ENCODE data around the gene OGG1. TPM values are rescaled to one million over a fixed set of nuclear protein-coding genes. Genes with fewer than 3 reads are reported as not detected.

OGG1 gene
- total and polyA plus RNA-seq, 10 of the 15 experiments (the other 5 are each of a cell fraction or from before 2014, with no cell fraction given): 4.8 to 38.8 (median 27.2) TPM

DNA sequence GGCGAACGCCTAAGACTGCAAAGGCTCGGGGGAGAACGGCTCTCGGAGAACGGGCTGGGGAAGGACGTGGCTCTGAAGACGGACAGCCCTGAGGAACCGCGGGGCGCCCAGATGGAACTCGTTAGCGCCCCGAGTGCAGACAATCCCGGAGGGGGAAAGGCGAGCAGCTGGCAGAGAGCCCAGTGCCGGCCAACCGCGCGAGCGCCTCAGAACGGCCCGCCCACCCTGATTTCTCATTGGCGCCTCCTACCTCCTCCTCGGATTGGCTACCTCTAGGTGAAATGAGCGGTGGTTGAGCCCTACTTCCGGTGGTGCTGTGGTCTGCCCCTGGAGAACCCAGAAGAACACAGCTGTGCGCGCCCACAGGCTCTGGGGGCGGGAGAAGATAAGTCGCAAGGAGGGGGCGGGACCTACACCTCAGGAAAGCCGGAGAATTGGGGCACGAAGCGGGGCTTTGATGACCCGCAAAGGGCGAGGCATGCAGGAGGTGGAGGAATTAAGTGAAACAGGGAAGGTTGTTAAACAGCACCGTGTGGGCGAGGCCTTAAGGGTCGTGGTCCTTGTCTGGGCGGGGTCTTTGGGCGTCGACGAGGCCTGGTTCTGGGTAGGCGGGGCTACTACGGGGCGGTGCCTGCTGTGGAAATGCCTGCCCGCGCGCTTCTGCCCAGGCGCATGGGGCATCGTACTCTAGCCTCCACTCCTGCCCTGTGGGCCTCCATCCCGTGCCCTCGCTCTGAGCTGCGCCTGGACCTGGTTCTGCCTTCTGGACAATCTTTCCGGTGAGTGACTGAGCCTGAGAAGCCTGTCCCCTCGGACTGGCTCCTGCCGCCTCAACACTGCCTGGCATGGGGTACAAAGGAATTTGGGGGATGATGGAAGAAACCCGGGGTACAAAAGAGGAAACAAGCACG lies at the start of gene OGG1 (continued):
- TF ChIP-seq, protein P1, sequence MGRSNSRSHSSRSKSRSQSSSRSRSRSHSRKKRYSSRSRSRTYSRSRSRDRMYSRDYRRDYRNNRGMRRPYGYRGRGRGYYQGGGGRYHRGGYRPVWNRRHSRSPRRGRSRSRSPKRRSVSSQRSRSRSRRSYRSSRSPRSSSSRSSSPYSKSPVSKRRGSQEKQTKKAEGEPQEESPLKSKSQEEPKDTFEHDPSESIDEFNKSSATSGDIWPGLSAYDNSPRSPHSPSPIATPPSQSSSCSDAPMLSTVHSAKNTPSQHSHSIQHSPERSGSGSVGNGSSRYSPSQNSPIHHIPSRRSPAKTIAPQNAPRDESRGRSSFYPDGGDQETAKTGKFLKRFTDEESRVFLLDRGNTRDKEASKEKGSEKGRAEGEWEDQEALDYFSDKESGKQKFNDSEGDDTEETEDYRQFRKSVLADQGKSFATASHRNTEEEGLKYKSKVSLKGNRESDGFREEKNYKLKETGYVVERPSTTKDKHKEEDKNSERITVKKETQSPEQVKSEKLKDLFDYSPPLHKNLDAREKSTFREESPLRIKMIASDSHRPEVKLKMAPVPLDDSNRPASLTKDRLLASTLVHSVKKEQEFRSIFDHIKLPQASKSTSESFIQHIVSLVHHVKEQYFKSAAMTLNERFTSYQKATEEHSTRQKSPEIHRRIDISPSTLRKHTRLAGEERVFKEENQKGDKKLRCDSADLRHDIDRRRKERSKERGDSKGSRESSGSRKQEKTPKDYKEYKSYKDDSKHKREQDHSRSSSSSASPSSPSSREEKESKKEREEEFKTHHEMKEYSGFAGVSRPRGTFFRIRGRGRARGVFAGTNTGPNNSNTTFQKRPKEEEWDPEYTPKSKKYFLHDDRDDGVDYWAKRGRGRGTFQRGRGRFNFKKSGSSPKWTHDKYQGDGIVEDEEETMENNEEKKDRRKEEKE (IDR thresholded peaks at IDR 0.05): no peak
- peak; percentile 62 for TF ChIP-seq POLR2A (IDR thresholded peaks at IDR 0.05; ENCODE audit: low read depth, low read length)
- no peak for TF ChIP-seq MYC (IDR thresholded peaks at IDR 0.05; ENCODE audit: insufficient read depth, insufficient read length, insufficient replicate concordance, low read length, severe bottlenecking)
- TF ChIP-seq GABPA (IDR thresholded peaks at IDR 0.05; ENCODE audit: low read depth): peak; percentile 79
- TF ChIP-seq SREBF1 (IDR thresholded peaks at IDR 0.05; ENCODE audit: low read length): 0 out of 2 replicates have a peak, but pooled peaks have one; percentile 32
- no peak for TF ChIP-seq CBX3 (IDR thresholded peaks at IDR 0.05; ENCODE audit: borderline replicate concordance, low read depth)
- TF ChIP-seq EED (IDR thresholded peaks at IDR 0.05; ENCODE audit: low read depth): no peak
- TF ChIP-seq ZNF217 (IDR thresholded peaks at IDR 0.05): no peak
- TF ChIP-seq, protein P2, sequence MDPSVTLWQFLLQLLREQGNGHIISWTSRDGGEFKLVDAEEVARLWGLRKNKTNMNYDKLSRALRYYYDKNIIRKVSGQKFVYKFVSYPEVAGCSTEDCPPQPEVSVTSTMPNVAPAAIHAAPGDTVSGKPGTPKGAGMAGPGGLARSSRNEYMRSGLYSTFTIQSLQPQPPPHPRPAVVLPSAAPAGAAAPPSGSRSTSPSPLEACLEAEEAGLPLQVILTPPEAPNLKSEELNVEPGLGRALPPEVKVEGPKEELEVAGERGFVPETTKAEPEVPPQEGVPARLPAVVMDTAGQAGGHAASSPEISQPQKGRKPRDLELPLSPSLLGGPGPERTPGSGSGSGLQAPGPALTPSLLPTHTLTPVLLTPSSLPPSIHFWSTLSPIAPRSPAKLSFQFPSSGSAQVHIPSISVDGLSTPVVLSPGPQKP (IDR thresholded peaks at IDR 0.05; ENCODE audit: low read depth, low read length): peak; percentile 82
- 0 out of 2 replicates have a peak, but pooled peaks have one; percentile 75 for TF ChIP-seq HDGF (IDR thresholded peaks at IDR 0.05)
- TF ChIP-seq SP1 (IDR thresholded peaks at IDR 0.05; ENCODE audit: low read depth, low read length): peak; percentile 72
- TF ChIP-seq PRDM15 (CRISPR knock-in tag; IDR thresholded peaks at IDR 0.05): no peak
- 0 out of 2 replicates have a peak, but pooled peaks have one; percentile 37 for TF ChIP-seq CHD1 (IDR thresholded peaks at IDR 0.05; ENCODE audit: low read depth, low read length)
- TF ChIP-seq, protein P3, sequence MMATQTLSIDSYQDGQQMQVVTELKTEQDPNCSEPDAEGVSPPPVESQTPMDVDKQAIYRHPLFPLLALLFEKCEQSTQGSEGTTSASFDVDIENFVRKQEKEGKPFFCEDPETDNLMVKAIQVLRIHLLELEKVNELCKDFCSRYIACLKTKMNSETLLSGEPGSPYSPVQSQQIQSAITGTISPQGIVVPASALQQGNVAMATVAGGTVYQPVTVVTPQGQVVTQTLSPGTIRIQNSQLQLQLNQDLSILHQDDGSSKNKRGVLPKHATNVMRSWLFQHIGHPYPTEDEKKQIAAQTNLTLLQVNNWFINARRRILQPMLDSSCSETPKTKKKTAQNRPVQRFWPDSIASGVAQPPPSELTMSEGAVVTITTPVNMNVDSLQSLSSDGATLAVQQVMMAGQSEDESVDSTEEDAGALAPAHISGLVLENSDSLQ (IDR thresholded peaks at IDR 0.05): no peak; the same call in 1 of the 2 replicates
- TF ChIP-seq NR2C2 (IDR thresholded peaks at IDR 0.05; ENCODE audit: borderline replicate concordance, control insufficient read depth, insufficient read length, low read depth): no peak
- TF ChIP-seq, protein P4, sequence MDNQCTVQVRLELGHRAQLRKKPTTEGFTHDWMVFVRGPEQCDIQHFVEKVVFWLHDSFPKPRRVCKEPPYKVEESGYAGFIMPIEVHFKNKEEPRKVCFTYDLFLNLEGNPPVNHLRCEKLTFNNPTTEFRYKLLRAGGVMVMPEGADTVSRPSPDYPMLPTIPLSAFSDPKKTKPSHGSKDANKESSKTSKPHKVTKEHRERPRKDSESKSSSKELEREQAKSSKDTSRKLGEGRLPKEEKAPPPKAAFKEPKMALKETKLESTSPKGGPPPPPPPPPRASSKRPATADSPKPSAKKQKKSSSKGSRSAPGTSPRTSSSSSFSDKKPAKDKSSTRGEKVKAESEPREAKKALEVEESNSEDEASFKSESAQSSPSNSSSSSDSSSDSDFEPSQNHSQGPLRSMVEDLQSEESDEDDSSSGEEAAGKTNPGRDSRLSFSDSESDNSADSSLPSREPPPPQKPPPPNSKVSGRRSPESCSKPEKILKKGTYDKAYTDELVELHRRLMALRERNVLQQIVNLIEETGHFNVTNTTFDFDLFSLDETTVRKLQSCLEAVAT (IDR thresholded peaks at IDR 0.05): peak; percentile 93
- TF ChIP-seq SMAD5 (IDR thresholded peaks at IDR 0.05; ENCODE audit: low read depth): no peak
- TF ChIP-seq SREBF2 (IDR thresholded peaks at IDR 0.05; ENCODE audit: low read length): no peak
- TF ChIP-seq KDM1A (IDR thresholded peaks at IDR 0.05; ENCODE audit: borderline replicate concordance): no peak

Measured in GM12878 (cell line).